Activated CD4-positive, alpha-beta T cell treated with anti-CD3 and anti-CD28 coated beads for 24 hours (primary cell): ENCODE measurements around the gene ZNF780B.
"Not testable (repeated sequence)": the region's sequence is repeated elsewhere in the genome, so short reads cannot be mapped to it uniquely, and the experiment has no call there.

Experiments used
- DNase-seq, 2 donors: peaks; one replicate each; pipeline ENCODE4 v3.0.0-alpha.2; 2020; ENCODE audit warnings: low read depth in 2 of 2

ZNF780B gene

DNA sequence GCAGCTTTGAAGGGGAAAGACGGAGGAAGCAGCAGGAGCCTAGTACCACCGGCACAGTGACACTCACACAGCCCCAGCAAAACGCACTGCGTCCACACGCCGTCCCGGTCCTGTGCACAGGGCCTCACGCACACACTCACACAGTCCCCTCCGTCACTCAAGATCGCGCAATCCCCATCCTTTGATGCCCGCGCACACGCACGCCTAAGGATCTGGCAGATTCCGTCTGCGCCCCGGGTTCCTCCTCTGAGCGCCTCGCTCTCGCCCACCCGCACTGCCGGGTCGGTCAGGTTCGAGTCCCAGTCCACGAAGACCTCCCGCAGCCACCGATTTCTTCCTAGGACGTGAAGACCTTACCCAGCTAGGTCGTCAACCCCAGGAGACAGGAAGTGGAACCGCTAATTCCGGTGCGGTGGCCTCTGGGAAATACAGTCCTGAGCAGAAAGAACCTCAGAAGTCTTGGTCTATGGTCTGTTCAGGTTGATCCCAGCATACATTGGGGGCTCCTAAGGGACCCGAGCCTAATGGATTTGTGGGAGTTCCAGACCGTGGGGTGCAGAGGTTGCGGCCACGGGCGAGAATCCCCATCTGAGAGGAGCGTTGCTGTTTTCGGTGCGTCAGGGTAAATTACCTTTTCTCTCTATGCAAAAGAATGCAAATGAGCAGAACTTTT, at the start of gene ZNF780B:
TSS of gene ZNF780B (minus strand) at position 400 of the 673 bp plus-strand sequence. CDS start 5,899 bp downstream, outside the sequence.
- peak; percentile 40 to 54 for DNase-seq

DNA sequence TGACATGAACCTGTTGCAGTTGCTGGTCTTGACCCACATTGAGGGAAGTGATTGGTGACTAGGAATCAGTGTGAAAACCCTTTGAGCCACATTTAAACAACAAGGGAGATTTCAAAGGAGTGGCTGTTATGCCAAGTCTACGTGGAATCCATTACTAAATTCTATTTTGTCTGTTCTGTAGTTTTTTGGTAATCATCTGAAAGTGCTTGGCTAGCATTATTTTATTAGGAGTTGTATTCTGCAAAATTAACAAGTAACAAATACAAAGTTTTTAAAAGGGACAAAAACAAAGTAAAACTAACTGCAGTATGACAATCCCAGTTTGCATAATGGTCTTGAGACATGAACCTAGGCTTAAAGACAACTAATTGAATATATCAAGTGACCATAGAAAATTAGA, 48.7 kb upstream of the ZNF780B start:
- DNase-seq: no peak

DNA sequence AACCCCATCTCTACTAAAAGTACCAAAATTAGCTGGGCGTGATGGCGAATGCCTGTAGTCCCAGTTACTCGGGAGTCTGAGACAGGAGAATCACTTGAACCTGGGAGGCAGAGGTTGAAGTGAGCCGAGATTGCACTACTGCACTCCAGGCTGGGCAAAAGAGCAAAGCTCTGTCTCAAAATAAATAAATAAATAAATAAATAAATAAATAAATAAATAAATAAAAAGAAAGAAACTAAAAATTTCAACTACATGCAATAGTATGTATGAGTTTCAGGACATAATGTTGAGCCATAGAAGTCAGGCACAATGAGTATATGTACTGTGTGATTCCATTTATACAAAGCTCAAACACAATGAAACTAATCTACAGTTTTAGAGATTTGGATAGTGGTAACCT, 47.6 kb upstream of the ZNF780B start:
- no peak for DNase-seq

DNA sequence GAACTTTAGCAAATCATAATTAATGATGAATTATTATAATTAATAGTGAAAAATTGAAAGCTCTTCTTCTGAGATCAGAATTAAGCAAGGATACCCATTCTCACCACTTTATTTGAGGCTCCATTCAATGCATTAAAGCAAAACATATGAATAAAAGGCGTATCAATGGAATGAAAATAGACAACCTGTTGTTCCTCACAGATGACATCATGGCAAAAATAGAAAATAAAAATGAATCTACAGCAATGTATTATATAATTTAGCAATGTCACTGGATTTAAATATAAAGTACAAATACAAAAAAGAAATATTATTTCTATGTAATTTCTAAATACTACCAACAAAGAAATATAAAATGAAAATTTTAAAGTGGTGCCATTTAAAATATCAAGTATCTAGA, 45.8 kb upstream of the ZNF780B start:
- no peak for DNase-seq

DNA sequence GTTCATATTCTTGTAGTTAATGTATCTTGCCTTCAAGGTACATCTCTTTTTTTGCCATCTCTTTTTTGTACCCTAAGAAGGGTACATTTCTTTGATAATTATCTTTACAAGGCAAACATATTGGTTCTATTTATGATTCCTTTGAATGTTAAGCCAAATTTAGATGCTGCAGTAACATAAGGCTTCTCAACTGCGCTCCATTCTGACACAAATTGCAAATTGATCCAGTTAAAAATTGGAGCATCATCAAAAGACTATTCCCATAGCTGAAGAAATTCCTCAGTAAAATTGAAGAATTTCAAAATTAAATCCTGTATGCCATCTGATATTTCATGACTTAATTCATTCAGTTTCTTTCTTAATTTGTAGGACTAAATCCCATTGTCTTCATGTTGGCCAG, 37.4 kb upstream of the ZNF780B start:
- no peak for DNase-seq

DNA sequence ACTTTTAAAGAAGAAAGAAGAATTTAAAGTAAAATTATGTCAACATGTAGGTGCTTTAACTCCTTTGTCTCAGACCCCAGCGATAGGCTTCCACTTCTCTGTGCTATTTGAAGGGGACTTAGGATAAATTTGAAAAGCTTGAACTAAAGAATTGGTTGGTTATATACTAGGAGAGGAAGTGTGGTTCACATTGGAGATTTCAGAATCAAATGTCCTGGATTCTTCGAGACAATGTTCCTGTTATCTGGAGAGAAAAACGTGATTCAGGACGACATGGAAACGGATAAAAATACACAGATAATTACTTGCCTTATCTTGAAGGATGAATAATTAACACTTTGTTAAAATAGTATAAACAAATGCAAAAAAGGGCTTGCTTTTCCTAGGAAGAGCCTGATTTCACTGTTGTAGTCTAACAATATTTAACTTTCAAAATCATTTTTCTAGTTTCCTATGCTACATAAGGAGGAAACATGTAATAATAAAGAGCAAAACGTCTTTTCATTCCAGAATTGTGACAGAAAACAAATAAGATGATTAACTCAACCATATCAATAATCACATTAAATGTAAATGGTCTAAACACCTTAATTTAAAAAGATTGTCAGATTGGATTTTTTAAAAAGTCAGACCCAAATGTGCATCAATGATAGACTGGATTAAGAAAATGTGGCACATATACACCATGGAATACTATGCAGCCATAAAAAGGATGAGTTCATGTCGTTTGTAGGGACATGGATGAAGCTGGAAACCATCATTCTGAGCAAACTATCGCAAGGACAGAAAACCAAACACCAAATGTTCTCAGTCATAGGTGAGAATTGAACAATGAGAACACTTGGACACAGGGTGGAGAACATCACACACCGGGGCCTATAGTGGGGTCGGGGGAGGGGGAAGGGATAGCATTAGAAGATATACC, 35.4 kb upstream of the ZNF780B start:
- no peak for DNase-seq

DNA sequence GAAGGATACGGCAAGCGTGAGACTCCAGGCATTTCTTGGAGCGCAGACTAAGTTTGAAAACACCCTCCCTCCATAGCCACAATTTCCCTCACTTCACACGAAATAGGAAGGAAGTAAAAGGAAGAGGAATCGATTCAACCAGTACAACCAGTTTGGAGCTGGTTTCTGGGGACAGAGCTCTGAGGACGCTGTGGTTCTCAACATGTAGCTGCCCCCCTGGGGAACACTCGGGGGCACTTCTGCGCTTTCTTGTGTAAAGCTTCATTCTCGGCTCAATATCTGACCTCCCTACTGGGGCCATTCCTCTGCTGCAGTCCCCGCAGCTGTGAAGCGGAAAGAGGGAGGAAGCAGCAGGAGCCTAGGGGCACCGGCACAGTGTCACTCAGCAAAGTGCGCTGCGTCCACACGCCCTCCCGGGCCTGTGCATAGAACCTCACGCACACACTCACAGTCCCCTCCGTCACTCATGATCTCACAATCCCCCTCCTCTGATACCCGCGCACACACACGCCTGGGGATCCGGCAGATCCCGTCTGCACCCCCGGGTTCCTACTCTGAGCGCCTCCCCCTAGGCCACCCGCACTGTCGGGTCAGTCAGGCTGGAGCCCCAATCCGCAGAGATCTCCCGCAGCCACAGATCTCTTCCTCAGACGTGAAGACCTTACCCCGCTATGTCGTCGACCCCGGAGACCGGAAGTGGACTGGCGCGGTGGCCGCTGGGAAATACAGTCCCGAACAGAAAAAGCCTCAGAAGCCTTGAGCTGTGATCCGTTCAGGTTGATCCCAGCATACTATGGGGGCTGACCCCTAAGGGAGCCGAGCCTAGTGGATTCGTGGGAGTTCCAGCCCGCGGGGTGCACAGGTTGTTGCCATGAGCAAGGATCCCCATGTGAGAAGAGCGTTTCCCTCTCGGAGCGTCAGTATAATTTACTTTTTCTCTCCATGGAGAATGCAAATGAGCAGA, 34.5 kb upstream of the ZNF780B start, which contains the start of gene ZNF780A:
TSS of gene ZNF780A (minus strand) at position 703 of the 964 bp plus-strand sequence. CDS start 6,190 bp downstream, outside the sequence.
- DNase-seq: peak; percentile 61 to 67

DNA sequence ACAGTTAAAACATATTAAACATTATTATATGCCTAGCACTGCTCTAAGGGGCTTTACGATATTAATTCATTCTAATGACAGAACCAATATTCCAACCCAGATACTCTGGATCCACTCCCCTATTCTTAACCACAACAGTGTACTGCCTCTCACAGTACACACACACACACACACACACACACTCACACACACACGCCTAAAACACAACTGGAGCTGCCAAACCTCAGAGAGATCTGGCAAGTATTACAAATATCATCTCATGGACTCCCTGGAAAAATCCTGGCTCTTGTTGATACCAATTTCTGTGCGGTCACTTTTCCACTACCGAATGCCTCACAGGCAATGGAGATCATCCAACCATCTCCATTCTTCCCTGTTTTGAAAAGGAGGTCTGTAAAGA, 33.4 kb upstream of the ZNF780B start:
- DNase-seq: no peak

DNA sequence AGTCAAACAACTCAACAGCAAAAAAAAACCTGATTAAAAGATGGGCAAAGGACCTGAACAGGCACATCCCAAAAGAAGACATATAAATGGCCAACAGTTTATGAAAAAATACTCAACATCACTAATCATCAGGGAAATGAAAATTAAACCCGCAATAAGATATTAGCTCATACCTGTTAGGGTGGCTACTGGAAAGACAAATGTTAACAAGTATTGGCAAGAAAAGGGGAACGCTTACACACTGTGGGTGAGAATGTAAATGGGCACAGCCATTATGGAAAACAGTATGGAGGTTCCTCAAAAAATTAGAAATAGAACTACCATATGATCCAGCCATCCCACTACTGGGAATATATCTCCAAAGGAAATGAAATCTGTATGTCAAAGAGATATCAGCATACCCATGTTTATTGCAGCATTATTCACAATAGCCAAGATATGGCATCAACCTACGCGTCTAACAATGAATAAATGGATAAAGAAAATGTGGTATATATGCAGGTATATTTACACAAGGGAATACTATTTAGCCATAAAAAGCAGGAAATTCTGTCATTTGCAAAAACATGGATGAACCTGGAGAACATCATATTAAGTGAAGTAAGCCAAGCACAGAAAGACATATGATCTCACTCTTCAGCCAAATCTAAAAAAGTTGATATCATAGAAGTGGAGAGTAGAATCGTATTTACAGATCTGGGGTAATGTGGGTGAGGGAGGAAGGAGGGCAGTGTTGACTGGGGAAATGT, 32.4 kb upstream of the ZNF780B start:
- DNase-seq: no peak

DNA sequence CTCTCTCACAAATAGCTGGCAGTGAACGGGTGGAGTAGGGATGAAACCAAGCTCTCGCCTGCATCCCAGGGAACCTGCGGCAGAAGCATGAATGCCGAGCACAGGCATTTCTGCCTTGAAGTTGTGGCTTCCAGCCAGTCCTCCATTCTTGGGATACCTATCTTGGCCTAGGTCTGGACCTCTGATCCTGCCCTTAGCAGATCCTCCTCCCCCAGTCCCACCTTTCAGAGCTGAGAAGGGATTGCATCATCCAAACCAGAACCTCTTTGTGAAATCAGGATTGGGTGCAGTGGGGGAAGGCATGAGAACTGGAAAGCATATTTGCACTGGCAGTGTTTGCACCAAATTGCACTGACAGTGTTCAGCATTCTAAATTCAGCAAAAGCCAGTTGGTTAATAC, 28.9 kb upstream of the ZNF780B start:
- DNase-seq: no peak

DNA sequence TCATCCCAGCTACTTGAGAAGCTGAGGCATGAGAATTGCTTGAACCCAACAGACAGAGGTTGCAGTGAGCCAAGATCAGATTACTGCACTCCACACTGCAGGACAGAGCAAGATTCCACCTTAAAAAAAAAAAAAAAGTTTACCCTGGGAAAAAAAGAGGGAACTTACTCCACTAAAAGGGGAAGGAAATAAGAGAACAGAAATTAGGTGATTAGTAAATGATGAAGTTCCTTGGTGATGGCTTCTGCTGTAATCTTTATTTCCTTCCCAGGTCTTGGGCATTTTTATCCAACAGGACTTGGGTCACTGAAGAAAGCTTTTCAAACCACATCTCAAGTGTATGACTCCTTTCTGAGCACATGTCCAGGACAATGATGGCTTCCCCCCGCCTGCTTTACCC, 25.4 kb upstream of the ZNF780B start:
- no peak for DNase-seq

DNA sequence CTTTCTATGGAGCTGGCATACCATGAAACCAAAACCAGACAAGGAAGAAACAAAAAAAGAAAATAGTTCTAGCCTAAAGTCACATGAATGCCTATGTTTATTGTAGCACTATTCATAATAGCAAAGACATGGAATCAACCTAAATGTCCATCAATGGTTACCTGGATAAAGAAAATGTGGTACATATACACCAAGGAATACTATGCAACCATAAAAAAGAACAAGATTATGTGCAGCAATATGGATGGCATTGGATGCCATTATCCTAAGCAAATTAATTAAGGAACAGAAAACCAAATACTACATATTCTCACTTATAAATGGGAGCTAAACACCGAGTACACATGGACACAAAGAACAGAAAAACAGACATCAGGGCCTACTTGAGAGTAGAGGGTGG, 24.3 kb upstream of the ZNF780B start:
- DNase-seq: no peak

DNA sequence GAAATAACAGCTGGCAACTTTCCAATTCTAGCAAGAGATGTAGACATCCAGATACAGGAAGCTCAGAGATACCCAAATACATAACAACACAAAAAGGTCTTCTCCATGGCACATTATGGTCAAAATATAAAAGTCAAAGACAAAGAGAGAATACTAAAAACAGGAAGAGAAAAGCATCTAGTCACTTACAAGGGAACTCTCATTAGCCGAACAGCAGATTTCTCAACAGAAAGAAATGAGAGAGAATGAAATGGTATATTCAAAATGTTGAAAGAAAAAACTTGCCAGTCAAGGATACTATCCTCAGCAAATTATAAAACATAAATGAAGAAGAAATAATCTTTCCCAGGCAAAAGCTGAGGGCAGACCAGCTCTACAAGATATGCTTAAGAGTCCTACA, 22.3 kb upstream of the ZNF780B start:
- DNase-seq: no peak

DNA sequence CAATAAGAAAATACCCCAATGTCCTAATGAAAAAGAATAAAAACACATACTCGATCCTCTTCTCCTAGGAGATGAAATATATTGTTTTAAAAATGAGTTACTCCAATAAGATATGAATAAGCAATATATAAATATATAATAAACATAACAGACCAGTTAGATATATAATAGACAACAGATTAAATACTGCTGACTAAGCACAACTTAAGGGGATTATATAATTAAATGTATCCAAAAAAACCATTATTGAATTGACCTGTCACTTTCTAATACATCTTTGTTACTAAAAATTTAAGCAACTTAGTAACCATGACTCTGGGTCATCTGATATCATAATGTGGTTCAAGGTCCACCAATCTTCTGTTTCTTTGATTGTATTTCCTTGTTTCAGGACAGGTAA, 14.0 kb upstream of the ZNF780B start:
- no peak for DNase-seq

DNA sequence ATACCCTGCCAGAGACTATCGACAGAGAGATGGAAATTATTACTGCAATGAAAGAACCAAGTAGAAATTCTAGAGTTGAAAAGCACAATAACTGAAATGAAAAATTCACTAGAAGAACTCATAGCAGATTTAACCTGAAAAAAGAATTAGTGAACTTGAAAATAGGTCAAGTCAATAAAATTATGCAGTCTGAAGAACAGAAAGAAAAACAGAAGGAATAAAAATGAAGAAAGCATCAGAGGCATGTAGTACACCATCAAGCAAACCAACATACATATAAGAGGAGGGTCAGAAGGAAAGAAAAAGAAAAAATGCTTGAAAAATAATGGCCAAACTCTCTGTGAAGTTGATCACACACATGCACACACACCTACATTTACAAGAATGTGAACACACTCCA, 3.6 kb upstream of the ZNF780B start:
- no peak for DNase-seq

DNA sequence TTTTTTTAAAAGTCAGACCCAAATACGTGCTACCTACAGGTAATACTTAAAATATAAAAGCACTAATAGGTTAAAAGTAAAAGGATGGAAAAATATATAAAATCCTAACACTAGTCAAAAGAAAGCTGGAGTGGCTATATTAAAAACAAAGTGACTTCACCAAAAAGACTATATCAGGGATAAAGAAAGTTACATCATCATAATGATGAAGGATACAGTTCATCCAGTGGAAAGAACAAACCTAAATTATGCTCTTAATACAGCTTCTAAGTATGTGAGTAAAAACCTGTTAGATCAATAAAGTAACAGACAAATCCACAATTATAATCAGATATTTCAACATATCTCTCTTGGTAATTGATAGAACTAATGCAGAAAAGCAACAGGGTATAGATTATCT, 1.1 kb upstream of the ZNF780B start:
- DNase-seq: no peak

DNA sequence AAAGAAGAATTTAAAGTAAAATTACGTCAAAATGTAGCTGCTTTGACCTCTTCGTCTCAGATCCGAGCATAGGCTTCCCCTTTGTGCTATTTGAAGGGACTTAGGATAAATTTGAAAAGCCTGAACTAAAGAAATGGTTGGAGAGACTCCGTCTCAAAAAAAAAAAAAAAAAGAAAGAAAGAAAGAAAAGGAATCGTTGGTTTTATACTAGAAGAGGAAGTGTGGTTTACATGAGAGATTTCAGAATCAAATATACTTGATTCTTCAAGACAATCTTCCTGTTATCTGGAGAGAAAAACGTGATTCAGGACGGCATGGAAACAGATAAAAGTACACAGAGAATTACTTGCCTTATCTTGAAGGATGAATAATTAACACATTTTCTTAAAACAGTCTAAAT, 474 bp upstream of the ZNF780B start:
- no peak for DNase-seq

DNA sequence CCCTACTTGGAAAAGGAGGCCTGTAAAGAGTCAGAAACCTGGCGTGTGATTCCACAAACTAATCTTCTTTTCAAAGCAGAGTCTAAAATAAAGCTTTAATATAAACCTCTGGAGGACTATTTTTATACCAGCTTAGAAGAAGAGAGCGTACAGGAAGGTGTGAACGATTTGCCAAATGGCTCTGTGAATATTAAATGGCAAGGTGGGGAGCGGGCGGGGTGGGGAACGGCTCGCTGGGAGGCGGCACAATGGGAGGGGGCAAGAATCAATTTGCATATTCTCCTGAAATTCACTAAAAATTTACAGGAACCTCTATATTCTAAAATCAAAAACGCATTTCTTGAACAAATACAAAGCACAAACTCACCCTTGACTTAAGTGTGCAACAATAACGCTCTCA, 982 bp downstream of the ZNF780B start:
- no peak for DNase-seq

DNA sequence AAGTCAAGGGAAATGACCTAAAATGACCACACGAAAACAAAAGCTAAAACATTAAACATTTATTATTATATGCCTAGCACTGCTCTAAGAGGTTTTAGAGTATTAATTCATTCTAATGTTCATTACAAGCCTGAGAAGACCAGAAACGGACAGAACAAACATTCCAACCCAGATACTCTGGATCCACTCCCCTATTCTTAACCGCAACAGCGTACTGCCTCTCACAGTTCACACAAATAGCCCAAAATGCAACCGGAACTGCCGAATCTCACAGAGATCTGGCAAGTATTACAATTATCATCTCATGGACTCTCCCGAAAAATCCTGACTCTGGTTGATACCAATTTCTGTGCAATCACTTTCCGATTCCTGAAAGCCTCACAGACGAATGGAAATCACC, 1.4 kb downstream of the ZNF780B start:
- no peak for DNase-seq

DNA sequence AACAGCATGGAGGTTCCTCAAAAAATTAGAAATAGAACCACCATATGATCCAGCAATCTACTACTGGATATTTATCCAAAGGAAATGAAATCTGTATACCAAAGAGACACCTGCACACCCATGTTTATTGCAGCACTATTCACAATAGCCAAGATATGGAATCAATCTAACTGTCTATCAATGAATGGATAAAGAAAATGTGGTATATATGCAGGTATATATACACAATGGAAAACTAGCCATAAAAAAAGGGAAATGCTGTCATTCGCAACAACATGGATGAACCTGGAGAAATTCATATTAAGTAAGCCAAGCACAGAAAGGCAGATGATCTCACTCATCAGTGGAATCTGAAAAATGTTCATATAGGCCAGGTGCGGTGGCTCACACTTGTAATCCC, 2.5 kb downstream of the ZNF780B start:
- no peak for DNase-seq

DNA sequence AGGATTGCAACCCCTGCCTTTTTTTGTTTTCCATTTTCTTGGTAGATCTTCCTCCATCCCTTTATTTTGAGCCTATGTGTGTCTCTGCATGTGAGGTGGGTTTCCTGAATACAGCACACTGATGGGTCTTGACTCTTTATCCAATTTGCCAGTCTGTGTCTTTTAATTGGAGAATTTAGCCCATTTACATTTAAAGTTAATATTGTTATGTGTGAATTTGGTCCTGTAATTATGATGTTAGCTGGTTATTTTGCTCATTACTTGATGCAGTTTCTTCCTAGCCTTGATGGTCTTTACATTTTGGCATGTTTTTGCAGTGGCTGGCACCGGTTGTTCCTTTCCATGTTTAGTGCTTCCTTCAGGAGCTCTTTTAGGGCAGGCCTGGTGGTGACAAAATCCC, 14.3 kb downstream of the ZNF780B start:
- not testable (repeated sequence) for DNase-seq
